Right ventricle myocardium superior (tissue), 1 donor: ENCODE data around the gene IL1RAP. TPM values are rescaled to one million over a fixed set of nuclear protein-coding genes. Genes with fewer than 3 reads are reported as not detected.
A peak's percentile ranks its signal among the peaks of the same experiment; 100 is the strongest.

Experiments used
- ATAC-seq: fragments of 200-7000 bp; cut with Tn5 transposase; one replicate; pipeline ENCODE4 v1.9.1; 2020; ENCODE audit warnings: mild to moderate bottlenecking; ENCODE audit not compliant: poor library complexity
- DNase-seq: peaks from one replicate; pipeline ENCODE4 v3.0.0-alpha.2; 2020
- intact Hi-C: fragments of 100-400 bp; cut with DNase I; formaldehyde crosslinking; loops from one replicate; pipeline ENCODE4 v1.11.2; 2022
- total RNA-seq: library from RNA; stranded (reverse); fragmentation: NEBNext Ultra II Directional; extraction: Animal tissue kit (Norgen Biotek cat#: 25700); gene quantifications from one replicate; pipeline ENCODE4 v1.2.1, GENCODE V29; 2021
- donor health status: DM: no; HTN: yes; CAD: no; lungs with severe emphysema.

The IL1RAP gene
- total RNA-seq, 1 donor from 2014 or later: 4.1 TPM

- intact Hi-C loops: no loop called here
- ATAC-seq (no peak), DNase-seq (no peak)
These were observed 79.2 kb downstream of the IL1RAP start for GRCh38 chr3:190593075-190593474.

GRCh38 chr3:190594171-190594570 is 80.3 kb downstream of the IL1RAP start:
- no peak for ATAC-seq
- intact Hi-C loops: no loop called here
- no peak for DNase-seq

GRCh38 chr3:190595179-190595795 is 81.4 kb downstream of the IL1RAP start:
- ATAC-seq (no peak), DNase-seq (no peak)
- intact Hi-C loops: no loop called here

- no peak for ATAC-seq
- intact Hi-C loops: no loop called here
- DNase-seq: no peak
These were observed 81.9 kb downstream of the IL1RAP start for GRCh38 chr3:190595807-190596206.

- intact Hi-C loops: no loop called here
- DNase-seq (no peak), ATAC-seq (no peak)
These were observed 82.7 kb downstream of the IL1RAP start for GRCh38 chr3:190596349-190597285.

DNA sequence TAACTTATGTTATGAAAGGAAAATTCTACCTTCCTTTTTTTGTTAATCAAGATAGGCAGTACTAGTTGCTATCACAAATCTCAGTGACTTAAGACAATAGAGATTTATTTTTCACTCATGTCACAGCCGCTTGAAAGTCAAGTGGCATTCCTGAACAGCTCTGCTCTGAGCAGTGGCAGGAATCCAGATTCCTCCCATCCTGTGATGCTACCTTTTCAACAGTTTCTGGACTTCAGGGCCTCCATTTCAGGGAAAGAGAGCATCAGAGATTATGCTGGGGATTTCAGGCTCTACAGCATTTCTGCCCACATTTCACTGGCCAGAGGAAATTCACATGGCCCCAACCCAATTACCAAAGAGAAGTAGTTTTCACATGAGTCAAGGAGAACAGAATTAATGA is 83.4 kb downstream of the IL1RAP start:
- intact Hi-C loops: no loop called here
- ATAC-seq: peak; percentile 87
- no peak for DNase-seq

DNA sequence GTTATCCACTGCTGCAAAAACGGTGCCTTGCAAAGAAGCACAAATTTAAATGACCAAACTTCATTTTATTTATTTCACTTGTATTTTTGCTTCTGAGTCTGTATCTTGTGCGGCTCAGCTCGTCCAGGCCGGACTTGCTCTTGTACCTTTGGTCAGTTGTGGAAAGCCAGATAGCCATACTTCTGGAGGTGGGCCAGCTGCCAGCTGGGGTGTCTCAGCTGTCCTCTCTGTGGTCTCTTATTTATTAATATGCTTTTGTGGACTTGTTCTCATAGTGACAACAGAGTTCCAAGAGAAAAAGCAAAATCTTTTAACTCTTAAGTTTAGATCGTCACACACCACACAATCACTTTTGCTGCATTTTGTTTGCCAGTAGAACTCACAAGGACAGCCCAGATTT is 87.7 kb downstream of the IL1RAP start:
- ATAC-seq: no peak
- DNase-seq: no peak
- intact Hi-C loops: no loop called here

- ATAC-seq (no peak), DNase-seq (no peak)
- intact Hi-C loops: no loop called here
These were observed 91.5 kb downstream of the IL1RAP start for GRCh38 chr3:190605385-190605784.

DNA sequence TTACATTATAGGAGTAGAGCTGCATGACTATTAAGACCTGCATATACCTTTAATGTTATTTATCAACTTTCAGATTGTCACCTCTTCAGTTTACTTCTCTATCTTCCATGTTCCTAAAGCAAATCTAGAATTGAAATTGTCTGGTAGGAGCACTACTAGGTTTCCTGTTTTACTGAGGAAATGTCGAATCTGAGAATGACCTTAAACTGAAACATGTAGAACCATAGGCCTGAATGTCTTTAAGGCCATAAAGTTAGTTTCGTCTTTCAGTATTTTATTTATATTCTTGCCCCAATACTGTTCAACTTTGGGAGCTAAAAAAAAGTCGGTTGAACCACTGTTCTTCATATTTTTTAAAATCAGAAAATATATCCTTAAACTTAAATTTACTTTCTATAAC is 92.7 kb downstream of the IL1RAP start:
- no peak for ATAC-seq
- intact Hi-C loops: no loop called here
- DNase-seq: no peak

DNA sequence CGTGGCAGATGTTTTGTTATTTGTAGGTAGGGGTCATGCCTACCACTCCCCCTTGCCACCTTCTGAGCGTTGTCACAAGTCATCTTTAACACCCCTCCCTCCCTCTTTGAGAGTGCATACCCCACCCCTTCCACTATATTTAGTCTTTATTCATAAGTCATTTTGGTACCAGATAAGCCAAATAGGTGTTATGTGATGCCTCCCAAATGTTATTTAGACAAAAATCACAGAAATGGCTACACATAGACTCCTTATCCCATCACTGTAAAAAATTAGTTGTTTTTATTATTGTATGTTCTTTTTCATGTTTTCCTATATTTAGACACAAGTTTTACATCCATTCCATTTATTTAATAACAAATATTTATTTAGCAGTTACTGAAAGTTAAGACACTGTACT is 93.1 kb downstream of the IL1RAP start:
- intact Hi-C loops: no loop called here
- no peak for ATAC-seq
- no peak for DNase-seq

DNA sequence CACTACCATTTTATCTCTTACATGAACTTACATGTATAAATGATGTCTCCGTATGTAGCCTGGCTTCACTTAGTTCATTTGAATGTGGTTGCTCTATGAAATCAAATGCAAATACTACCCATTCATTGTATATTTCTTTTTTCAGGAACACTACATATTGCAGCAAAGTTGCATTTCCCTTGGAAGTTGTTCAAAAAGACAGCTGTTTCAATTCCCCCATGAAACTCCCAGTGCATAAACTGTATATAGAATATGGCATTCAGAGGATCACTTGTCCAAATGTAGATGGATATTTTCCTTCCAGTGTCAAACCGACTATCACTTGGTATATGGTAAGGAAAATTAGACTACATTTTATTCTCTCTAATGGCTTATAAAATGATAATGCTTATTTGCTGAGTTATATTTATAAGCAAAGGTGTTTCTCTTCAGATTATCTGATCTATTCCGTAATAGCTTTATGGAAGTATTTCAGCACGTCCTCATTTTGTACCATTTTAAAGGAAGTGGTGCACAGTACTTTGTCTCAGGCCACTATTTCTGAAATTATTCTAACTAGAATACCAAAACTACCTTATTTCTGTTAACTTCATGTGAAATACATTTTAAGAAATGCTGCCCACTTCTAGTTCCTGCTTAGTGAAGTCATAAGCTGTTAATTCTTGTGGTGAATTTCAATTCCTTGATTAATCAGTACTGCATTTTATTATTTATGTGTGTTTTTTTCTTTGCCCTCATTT is 95.1 kb downstream of the IL1RAP start:
- DNase-seq (no peak), ATAC-seq (no peak)
- intact Hi-C loops: no loop called here

DNA sequence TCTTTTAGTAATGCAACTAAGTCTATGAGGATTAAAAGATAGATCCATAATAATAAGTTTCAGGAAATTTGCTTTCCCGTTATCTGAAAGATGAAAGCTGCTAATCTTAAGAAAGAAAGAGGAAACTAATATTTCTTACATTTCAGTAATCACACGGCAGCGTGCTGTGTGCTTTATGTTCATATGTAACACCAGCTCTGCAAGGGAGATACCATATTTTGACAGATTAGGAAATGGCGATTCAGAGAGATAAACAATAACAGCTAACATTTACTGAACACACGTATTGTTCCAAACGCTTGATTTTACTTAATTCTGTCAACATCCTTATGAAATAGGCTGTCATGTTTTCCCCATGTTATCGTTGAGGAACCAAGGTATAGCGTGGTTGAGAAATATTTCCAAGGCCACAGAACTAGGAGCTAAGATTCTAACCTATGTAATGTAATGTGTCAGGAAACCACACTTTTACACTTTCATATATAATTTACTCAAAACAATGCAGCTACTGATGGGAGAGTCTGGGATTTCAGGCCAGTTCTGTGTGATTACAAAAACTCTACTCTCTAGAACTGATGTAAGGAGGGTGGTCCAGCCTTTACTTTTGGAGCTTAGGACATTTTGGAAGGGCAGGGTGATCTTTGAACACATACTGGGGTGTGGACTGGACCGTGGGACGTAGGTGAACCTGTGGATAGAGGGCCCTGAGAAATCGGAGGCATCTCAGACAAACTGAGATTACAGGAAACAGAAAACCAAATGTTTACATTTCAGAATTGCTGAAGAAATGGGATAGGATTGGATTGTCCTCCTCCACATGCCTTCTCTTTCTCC is 100.6 kb downstream of the IL1RAP start:
- no peak for ATAC-seq
- no peak for DNase-seq
- intact Hi-C loops: no loop called here

DNA sequence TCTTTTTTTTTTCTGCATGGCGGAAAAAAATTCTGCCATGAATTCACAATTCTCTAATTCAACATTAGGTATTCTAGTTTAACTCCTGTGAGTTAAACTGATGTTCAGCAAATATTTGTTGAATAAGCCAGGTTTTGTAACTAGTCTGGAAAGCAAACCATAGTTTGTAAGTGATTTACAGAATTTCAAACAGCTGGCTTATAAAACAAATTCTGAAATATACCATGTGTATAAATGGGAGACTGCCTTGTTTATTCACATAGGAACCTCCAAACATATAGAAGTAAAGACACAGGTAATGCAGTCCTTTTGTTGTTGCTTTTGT is 101.1 kb downstream of the IL1RAP start:
- no peak for DNase-seq
- no peak for ATAC-seq
- intact Hi-C loops: no loop called here

GRCh38 chr3:190615607-190616006 is 101.7 kb downstream of the IL1RAP start:
- no peak for ATAC-seq
- DNase-seq: no peak
- intact Hi-C loops: no loop called here

GRCh38 chr3:190616637-190617036 is 102.8 kb downstream of the IL1RAP start:
- intact Hi-C loops: no loop called here
- ATAC-seq (no peak), DNase-seq (no peak)

- ATAC-seq (peak; percentile 49), DNase-seq (no peak)
- intact Hi-C loops: no loop called here
These were observed 103.3 kb downstream of the IL1RAP start for GRCh38 chr3:190617185-190617584.

DNA sequence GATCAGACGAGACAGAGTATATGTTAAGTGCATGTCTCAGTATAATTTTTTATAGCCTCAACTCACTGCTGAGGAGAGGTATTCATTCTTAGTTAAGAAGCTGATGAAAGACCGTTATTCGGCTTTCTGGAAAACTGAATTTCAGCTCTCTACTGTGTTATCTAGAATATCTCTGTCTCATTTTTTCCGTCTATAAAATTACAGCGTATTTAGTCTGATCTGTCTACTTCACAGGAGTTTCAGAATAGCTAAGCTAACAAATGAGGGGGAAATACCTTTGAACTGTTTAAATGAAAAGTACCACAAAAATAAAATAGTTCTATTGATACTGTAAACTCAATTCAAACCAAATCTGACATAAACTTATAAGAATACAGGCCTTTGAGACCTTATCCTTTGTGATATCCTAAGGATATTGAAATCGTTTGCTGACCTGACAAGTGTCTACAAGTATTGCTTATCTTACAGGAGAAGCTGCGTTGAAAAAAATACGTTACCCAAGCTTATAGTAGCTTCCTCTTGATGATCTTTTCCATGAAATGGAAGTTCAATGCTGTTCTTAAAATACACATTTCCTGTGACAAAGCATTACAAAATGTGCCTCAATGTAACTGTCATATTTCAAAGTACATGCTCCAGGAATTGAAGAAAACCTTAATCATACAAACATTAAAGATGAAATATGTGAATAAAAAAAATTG is 104.6 kb downstream of the IL1RAP start:
- DNase-seq (no peak), ATAC-seq (no peak)
- intact Hi-C loops: no loop called here

- DNase-seq (no peak), ATAC-seq (no peak)
- intact Hi-C loops: no loop called here
These were observed 105.5 kb downstream of the IL1RAP start for GRCh38 chr3:190619353-190619752.
